ENCODE data around the gene CDKN2AIP.

DNA sequence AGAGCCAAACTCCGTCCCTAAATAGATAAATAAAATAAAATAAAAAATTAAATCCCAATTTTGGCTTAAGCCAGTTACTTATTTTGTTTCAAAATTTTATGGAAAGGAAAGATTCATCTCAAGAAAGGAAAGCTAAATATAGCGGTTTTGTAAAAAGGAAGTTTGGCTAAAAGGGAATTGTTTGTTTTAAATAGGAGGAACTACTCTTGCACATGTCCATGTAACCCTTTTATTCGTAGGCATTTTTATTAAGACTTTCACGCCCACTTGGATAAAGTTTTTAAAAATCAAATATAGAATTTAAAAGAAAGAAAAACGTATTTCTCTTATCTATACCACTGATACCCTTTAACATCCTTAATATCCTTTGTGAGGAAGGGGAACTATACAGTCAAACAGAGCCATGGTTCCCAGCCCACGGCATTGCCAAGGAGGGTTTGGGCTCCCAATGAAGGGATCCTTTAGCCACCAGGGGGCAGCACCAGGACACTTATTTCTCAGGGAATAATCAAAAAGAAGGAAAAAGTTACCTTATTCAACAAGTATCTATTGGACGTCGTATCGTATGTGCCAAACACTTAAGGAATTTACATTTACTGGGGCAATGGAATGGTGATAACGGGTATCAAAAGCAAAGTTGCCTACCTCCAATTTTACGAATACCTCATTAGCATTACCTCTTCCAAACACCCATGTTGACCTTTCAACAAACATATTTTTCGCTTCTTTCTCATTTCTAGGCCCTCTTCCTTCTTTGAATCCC, 27.7 kb downstream of the CDKN2AIP start:
- TF ChIP-seq, protein P1, sequence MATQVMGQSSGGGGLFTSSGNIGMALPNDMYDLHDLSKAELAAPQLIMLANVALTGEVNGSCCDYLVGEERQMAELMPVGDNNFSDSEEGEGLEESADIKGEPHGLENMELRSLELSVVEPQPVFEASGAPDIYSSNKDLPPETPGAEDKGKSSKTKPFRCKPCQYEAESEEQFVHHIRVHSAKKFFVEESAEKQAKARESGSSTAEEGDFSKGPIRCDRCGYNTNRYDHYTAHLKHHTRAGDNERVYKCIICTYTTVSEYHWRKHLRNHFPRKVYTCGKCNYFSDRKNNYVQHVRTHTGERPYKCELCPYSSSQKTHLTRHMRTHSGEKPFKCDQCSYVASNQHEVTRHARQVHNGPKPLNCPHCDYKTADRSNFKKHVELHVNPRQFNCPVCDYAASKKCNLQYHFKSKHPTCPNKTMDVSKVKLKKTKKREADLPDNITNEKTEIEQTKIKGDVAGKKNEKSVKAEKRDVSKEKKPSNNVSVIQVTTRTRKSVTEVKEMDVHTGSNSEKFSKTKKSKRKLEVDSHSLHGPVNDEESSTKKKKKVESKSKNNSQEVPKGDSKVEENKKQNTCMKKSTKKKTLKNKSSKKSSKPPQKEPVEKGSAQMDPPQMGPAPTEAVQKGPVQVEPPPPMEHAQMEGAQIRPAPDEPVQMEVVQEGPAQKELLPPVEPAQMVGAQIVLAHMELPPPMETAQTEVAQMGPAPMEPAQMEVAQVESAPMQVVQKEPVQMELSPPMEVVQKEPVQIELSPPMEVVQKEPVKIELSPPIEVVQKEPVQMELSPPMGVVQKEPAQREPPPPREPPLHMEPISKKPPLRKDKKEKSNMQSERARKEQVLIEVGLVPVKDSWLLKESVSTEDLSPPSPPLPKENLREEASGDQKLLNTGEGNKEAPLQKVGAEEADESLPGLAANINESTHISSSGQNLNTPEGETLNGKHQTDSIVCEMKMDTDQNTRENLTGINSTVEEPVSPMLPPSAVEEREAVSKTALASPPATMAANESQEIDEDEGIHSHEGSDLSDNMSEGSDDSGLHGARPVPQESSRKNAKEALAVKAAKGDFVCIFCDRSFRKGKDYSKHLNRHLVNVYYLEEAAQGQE (IDR thresholded peaks at IDR 0.05; ENCODE audit: insufficient replicate concordance, low read depth): no peak
- TF ChIP-seq, protein P2, sequence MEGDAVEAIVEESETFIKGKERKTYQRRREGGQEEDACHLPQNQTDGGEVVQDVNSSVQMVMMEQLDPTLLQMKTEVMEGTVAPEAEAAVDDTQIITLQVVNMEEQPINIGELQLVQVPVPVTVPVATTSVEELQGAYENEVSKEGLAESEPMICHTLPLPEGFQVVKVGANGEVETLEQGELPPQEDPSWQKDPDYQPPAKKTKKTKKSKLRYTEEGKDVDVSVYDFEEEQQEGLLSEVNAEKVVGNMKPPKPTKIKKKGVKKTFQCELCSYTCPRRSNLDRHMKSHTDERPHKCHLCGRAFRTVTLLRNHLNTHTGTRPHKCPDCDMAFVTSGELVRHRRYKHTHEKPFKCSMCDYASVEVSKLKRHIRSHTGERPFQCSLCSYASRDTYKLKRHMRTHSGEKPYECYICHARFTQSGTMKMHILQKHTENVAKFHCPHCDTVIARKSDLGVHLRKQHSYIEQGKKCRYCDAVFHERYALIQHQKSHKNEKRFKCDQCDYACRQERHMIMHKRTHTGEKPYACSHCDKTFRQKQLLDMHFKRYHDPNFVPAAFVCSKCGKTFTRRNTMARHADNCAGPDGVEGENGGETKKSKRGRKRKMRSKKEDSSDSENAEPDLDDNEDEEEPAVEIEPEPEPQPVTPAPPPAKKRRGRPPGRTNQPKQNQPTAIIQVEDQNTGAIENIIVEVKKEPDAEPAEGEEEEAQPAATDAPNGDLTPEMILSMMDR (IDR thresholded peaks at IDR 0.05; ENCODE audit: insufficient read depth, low read length): peak; percentile 38

All from HL-60 (cell line).